ENCODE measurements around the gene CHRNB2. TPM values are rescaled to one million over a fixed set of nuclear protein-coding genes. Genes with fewer than 3 reads are reported as not detected.
A peak's percentile ranks its signal among the peaks of the same experiment; 100 is the strongest.

The CHRNB2 gene
- total and polyA plus RNA-seq, 2 experiments from 2014 or later: 0.70 TPM; not detected in 1

DNA sequence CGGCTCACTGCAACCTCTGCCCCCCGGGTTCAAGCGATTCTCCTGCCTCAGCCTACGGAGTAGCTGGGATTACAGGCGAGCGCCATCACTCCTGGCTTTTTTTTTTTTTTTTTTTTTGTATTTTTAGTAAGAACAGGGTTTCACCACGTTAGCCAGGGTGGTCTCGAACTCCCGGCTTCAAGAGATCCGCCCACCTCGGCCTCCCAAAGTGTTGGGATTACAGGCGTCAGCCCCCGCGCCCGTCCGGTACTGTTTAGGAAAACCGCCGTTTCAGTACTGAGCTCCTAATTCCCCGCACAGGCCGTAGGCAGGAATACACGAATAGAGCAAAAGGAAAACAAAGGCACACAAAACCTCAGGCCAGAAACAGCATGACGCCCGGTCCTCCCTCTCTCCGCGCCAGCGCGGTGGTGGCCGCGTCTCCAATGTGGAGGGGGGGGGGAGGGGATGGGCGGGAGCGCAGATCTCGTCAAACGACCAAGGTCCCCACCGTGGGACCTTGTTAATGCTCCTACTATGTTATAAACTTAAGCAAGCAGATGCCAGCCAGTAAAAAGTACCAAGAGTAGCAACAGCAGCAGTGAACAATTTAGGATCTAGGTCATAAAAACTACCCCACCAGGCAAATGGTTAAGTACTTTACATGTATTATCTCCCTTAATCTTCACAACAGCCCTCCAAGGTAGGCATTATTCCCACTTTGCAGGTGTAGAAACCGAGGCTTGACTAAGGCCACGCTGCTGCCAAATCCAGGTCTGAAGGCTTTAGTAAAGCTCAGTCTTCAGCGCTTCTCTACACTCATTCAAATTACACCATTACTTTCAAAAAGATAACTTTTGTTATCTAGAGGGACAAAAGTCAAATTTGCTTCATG lies 41.1 kb downstream of the CHRNB2 start:
- Histone ChIP-seq H3K4me1 (ENCODE audit: insufficient read depth) (peaks cover 23% of the 10 kb centered on the region), H3K27ac (peak overlapping the region; percentile 99), H3K36me3 (replicated peaks; ENCODE audit: insufficient read depth, low read depth) (no peaks in the 10 kb centered on the region), H3K9me2 (replicated peaks; ENCODE audit: insufficient read depth) (no peaks in the 10 kb centered on the region), H3K27me3 (no peaks in the 10 kb centered on the region), H4K20me1 (ENCODE audit: insufficient read depth, poor library complexity, severe bottlenecking) (peaks cover 36% of the 10 kb centered on the region), H3K79me2 (peaks cover 84% of the 10 kb centered on the region), H3K9me3 (ENCODE audit: low read depth) (no peaks in the 10 kb centered on the region), H2AFZ (peak overlapping the region; percentile 32), H3K4me2 (peak overlapping the region; percentile 83), H3K4me3 (peak overlapping the region; percentile 20)
- peak; percentile 72 for DNase-seq (ENCODE audit: low spot score)
- 3% methylated on average over 30 of the region's 37 CpGs for WGBS (ENCODE audit: low lambda C conversion rate, missing lambda C conversion rate)
- TF ChIP-seq, protein P1, sequence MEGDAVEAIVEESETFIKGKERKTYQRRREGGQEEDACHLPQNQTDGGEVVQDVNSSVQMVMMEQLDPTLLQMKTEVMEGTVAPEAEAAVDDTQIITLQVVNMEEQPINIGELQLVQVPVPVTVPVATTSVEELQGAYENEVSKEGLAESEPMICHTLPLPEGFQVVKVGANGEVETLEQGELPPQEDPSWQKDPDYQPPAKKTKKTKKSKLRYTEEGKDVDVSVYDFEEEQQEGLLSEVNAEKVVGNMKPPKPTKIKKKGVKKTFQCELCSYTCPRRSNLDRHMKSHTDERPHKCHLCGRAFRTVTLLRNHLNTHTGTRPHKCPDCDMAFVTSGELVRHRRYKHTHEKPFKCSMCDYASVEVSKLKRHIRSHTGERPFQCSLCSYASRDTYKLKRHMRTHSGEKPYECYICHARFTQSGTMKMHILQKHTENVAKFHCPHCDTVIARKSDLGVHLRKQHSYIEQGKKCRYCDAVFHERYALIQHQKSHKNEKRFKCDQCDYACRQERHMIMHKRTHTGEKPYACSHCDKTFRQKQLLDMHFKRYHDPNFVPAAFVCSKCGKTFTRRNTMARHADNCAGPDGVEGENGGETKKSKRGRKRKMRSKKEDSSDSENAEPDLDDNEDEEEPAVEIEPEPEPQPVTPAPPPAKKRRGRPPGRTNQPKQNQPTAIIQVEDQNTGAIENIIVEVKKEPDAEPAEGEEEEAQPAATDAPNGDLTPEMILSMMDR (IDR thresholded peaks at IDR 0.05; ENCODE audit: poor library complexity): no peak
- TF ChIP-seq EZH2phosphoT487 (IDR thresholded peaks at IDR 0.05; ENCODE audit: low read depth, severe bottlenecking, unreplicated experiment): no peak
- TF ChIP-seq EZH2 (IDR thresholded peaks at IDR 0.05; ENCODE audit: borderline replicate concordance): no peak

DNA sequence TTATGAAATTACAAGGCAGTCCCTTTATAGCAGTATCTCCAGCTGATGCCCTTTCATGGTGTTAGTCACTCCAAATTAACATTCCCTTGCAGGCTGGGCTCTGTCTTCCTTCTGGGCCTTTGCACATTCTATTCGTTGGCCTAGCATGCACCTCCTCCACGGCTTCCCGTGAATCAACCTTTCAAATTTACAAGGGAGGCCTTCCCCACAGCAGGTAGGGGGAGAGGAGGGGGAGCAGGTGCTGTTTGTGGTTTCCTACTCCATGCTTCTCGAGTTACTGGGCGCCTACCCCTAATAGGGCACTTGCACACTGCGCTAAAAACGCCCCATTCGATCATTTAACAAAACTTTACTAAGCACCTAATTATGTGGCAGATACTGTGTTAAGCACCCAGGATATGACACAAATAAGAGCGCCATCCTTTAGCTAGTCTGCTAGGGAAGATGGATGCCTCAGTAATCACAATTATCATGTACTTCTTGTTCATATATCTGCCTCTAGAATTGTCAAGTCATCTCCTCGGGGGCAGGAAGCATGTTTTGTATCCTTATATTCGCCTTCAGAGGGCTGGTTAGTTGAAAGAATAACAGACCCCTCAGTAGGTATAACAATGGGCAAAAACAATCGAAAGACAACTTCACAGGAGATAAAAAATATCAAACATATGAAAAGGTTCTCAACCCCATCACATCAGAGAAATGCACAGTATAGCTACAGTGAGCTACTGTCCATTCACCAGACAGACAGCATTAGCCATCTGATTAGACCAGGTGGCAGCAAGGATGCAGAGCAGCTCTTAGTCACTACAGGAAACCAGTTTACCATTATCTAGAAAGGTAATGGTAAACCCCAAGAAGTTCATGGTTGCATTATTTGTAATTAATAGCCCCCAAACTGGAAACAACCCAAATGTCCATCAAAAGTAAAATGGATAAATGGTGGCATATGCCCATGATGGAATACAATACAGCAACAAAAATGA lies 42.1 kb downstream of the CHRNB2 start:
- H3K27ac ChIP-seq: peak overlapping the region; percentile 99
- H2AFZ ChIP-seq: no peak overlapping the region
- no peak for TF ChIP-seq EZH2phosphoT487 (IDR thresholded peaks at IDR 0.05; ENCODE audit: low read depth, severe bottlenecking, unreplicated experiment)
- TF ChIP-seq, protein P1 (IDR thresholded peaks at IDR 0.05; ENCODE audit: poor library complexity): no peak
- no peaks in the 10 kb centered on the region for H3K9me2 ChIP-seq (replicated peaks; ENCODE audit: insufficient read depth)
- H3K4me3 ChIP-seq: no peak overlapping the region
- H3K9me3 ChIP-seq (ENCODE audit: low read depth): no peaks in the 10 kb centered on the region
- H3K4me1 ChIP-seq (ENCODE audit: insufficient read depth): peaks cover 23% of the 10 kb centered on the region
- H3K79me2 ChIP-seq: peaks cover 84% of the 10 kb centered on the region
- no peak for DNase-seq (ENCODE audit: low spot score)
- peaks cover 30% of the 10 kb centered on the region for H4K20me1 ChIP-seq (ENCODE audit: insufficient read depth, poor library complexity, severe bottlenecking)
- H3K4me2 ChIP-seq: peak overlapping the region; percentile 83
- H3K27me3 ChIP-seq: no peaks in the 10 kb centered on the region
- WGBS (ENCODE audit: low lambda C conversion rate, missing lambda C conversion rate): 59% methylated on average over 12 of the region's 12 CpGs
- H3K36me3 ChIP-seq (replicated peaks; ENCODE audit: insufficient read depth, low read depth): no peaks in the 10 kb centered on the region

DNA sequence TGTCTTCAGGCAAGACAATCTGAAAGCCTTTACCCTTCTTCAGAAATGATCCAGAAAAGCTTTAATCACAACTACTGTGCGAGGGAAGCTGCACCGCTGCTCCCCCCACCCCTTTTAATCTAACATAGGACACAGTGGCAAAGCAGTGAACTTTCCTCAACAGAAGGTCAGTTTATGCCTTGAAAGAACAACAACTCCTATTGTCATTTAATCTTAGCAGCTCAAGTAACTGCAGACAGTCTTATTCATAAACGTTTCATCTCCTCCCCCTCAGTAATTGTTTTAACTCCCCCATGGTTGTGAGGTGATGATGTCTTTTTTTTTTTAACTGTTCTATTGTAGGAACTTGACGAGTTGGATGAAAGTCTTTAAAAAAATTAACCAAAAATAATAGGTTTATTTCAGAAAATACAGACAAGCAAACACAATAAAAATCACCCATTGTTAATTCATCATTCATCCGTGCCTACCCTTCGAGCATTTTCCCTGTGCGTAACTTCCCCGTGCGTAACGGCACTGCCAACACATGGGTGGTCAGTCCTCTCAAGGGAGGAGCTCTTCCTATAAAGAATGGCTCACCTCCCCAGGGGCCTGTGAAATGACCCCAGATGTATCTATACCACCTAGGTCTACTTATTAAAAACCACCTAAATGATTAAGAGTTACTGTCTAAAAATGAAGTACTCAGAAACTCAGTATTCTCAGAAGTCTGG lies 43.7 kb downstream of the CHRNB2 start:
- 62% methylated on average over 10 of the region's 10 CpGs for WGBS (ENCODE audit: low lambda C conversion rate, missing lambda C conversion rate)
- Histone ChIP-seq H3K27ac (no peak overlapping the region), H4K20me1 (ENCODE audit: insufficient read depth, poor library complexity, severe bottlenecking) (peaks cover 27% of the 10 kb centered on the region)

More for the DNA sequence above, 43.7 kb downstream of the CHRNB2 start:
- no peaks in the 10 kb centered on the region for H3K36me3 ChIP-seq (replicated peaks; ENCODE audit: insufficient read depth, low read depth)
- no peak overlapping the region for H3K4me2 ChIP-seq
- no peaks in the 10 kb centered on the region for H3K9me2 ChIP-seq (replicated peaks; ENCODE audit: insufficient read depth)
- no peaks in the 10 kb centered on the region for H3K9me3 ChIP-seq (ENCODE audit: low read depth)
- TF ChIP-seq EZH2phosphoT487 (IDR thresholded peaks at IDR 0.05; ENCODE audit: low read depth, severe bottlenecking, unreplicated experiment) (no peak), EZH2 (IDR thresholded peaks at IDR 0.05; ENCODE audit: borderline replicate concordance) (no peak)
- TF ChIP-seq, protein P1 (IDR thresholded peaks at IDR 0.05; ENCODE audit: poor library complexity): no peak
- no peak overlapping the region for H3K4me3 ChIP-seq
- peaks cover 18% of the 10 kb centered on the region for H3K4me1 ChIP-seq (ENCODE audit: insufficient read depth)
- H3K79me2 ChIP-seq: peaks cover 84% of the 10 kb centered on the region
- H3K27me3 ChIP-seq: no peaks in the 10 kb centered on the region
- H2AFZ ChIP-seq: no peak overlapping the region
- no peak for DNase-seq (ENCODE audit: low spot score)
